Stimulated activated CD4-positive, alpha-beta T cell treated with anti-CD3 and anti-CD28 coated beads, Interleukin-15, amount 100 ng/mL, for 48 hours (primary cell): ENCODE data around the gene COL4A2.

Source experiments
- DNase-seq, 2 donors: peaks; one replicate each; pipeline ENCODE4 v3.0.0-alpha.2; 2020; ENCODE audit warnings: low read depth in 2 of 2

COL4A2 gene

DNA sequence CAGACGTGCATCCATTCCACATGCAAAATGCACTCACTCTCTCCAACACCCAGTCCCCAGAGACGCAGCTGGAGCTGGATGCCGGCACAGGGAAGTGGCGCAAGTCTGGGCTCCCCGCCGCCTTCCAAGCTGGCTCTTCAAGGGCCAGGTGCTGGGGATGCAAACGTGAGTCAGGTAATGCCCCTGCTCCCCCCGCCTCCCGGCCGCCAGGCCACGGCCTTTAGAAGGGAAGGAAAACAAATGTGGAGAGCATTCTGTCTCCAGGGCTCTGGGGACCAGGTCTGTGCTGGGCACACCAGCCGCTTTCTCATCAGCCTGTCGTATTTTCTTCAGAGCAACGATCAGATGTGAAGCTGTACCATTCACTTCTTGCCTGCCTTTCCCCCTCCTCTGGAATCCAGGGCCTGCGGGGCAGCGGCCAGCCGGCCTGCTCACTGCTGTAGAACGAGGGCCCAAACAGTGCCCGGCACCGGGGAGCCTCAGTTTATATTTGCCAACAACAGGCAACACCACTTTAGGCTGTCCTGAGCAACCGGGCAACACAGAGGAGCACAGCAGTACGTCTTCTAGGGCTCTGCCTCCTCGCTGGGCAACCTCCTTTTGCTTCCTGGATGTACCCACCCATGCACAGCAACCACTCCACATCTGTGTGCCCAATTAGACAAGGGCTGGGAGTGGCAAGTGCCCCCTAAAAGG is 250.7 kb downstream of the COL4A2 start:
- no peak for DNase-seq

DNA sequence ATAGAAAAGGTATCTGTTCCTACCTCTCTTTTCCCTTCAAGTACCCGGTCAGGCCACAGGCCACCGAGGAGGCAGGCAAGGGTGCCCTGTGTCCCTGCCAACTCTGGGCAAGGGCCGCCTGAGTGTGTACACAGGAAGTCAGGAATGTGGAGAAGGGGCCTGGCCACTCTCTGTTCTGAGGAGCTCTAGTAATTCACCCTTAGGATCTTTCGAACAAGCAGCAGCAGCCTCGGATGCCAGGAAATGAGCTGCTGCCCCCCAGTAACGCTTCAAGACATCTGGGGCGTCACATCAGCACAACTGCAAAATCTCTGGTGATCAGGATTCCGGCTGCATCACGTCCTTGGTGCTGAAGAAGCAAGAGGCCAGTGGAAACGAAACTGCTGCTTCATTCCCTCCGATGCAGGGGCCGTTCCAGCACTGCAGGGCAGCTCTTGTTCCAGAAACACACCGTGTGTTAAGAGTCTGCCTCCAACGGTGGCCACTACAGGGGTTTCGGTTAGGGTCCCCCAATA is 252.4 kb downstream of the COL4A2 start:
- no peak for DNase-seq

DNA sequence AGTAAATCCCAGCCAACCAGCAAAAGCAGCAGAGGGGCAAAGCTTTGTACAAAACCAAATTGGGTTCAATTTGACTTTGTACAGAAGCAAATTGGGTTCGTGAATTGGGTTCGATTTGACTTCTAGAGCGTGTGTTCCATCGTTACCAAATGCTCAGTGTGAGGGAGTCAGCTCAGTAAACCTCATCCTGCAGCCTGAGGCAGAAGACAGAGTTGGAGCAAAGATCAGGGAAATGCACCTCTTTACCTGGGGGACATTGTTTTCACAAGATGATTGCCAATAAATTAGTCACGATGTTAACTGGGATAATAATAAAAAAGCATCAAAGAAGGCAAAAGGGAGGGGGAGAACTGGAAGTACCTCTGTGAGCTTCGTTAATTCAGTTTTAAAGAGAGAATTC is 252.9 kb downstream of the COL4A2 start:
- no peak for DNase-seq

DNA sequence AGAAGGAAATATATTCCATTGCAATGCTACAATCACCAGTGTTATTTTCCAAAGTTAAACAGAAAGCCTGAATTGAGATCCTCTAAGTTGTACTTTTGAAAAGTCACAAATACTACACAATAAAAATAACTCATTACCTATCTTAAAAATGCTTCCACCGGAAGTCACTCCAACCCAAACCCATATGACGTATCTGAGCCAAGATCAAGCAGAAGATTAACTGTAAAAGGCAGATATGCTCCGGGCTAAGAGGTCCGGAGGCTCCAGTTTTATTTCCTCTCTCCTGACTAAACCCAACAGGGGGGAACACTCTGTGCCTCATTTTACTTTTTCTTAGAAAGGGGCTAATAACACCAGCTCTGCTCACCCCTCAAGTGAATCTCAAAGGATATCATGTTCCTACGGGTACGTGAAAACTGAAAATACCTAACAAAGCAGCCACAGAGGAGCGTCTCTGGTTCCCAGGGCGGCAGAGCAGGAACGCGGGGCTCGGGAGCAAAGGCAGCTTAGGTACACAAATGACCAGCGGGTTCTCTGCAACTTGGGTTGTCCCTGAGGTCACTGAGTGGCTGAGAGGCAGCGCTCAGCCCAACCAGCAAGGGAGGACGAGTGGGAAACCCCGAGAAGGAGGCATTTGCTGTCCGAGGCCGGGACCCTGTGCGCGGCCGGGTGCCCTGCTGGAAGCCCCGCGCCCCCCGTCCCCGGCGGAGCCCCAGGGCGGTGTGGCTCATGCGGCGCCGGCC is 253.7 kb downstream of the COL4A2 start:
- no peak for DNase-seq

DNA sequence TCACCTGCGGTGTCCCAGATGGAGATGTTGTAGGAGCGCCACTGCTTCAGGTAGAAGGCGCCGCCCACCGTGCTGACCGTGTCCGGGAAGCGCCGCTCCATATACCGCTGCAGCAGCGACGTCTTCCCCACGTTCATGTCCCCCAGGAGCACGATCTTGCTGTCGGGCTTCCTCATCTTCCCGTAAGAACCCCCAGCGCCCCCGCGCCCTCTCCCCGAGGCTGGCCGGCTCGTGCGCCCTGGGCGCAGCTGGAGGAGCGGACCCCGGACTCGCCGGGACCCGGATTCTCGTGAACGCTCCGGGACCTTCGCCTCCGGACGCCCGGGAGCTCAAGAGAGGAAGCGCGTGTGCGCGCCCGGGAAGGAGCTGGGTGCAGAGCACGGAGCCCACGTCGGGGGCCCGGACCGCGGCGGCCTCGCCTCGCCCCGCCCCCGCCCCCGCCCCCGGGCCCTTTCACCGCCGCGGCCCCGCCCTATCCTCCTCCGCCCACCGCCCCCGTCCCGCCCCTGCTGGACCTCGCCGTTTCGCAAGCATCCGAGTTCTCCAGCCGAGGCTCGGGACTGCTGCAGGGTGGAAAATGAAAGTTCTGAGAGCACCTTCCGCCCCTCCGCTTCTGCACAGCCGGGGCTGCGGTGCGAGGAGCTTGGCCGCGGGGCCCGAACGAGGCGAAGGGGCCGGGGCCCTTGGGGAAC is 254.4 kb downstream of the COL4A2 start, which contains the start of gene RAB20:
Gene RAB20, minus strand, starts transcription at position 379 of the 692 bp plus-strand sequence. Its CDS starts 203 bp downstream, at position 176.
- DNase-seq: peak in 1 of 2 donors; percentile 31

DNA sequence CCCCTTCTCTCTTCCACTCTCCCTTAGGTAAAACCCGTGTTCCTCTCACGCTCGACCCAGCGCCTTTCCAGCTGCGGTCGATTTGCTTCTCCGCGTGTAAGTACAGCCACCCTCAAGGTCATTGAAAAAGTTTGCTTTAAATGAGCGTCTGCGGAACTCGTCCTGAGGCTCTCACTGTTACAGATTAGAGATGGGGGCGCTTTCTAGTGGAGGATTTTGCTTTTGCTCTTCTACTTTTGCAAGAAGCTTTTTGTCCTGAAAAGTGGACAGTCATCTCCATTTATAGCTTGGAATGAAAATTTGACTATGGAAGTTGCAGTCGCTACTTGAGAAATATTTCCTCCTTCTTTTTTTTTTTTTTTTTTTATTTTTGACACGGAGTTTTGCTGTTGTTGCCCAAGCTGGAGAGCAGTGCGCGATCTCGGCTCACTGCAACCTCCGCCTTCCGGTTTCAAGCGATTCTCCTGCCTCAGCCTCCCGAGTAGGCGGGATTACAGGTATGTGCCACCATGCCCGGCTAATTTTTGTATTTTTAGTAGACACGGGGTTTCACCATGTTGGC is 255.0 kb downstream of the COL4A2 start:
- no peak for DNase-seq
